Left lobe of liver (tissue), 2 donors: ENCODE data around the gene TTLL9. TPM values are rescaled to one million over a fixed set of nuclear protein-coding genes. Genes with fewer than 3 reads are reported as not detected.

Experiments
- ATAC-seq: fragments of 200-7000 bp; cut with Tn5 transposase; one replicate; pipeline ENCODE4 v1.9.1; 2020; ENCODE audit warnings: mild to moderate bottlenecking, moderate library complexity
- DNase-seq: peaks from one replicate; pipeline ENCODE4 v3.0.0-alpha.2; 2020; ENCODE audit warnings: low spot score
- total RNA-seq: library from RNA; stranded (reverse); gene quantifications from one replicate; pipeline ENCODE4 v1.2.1, GENCODE V29; 2021
- donor health status: DM: no; HTN: no; CAD: no; lungs with moderate emphysema.
- donor health status: DM: no; HTN: yes; CAD: no.

TTLL9 gene
- total RNA-seq, 1 donor from 2014 or later = not detected

- ATAC-seq (no peak), DNase-seq (no peak)
These were observed 7.2 kb downstream of the TTLL9 start for GRCh38 chr20:31877684-31878083.

GRCh38 chr20:31879143-31879987 lies 8.9 kb downstream of the TTLL9 start:
- DNase-seq (peak; percentile 96), ATAC-seq (peak; percentile 97)

GRCh38 chr20:31881945-31882344 lies 11.5 kb downstream of the TTLL9 start:
- DNase-seq (no peak), ATAC-seq (no peak)

GRCh38 chr20:31883829-31884228 lies 13.4 kb downstream of the TTLL9 start:
- DNase-seq (no peak), ATAC-seq (no peak)

GRCh38 chr20:31890646-31891045 lies 20.2 kb downstream of the TTLL9 start:
- no peak for ATAC-seq
- no peak for DNase-seq

- ATAC-seq (peak; percentile 78), DNase-seq (no peak)
These were observed 24.7 kb downstream of the TTLL9 start for GRCh38 chr20:31894980-31895675.

- DNase-seq = no peak
- ATAC-seq = no peak
These were observed 25.6 kb downstream of the TTLL9 start for GRCh38 chr20:31896049-31896448.

- no peak for ATAC-seq
- no peak for DNase-seq
These were observed 27.1 kb downstream of the TTLL9 start for GRCh38 chr20:31897541-31897940.

GRCh38 chr20:31901615-31902014 lies 31.2 kb downstream of the TTLL9 start:
- no peak for DNase-seq

GRCh38 chr20:31903627-31904386 lies 33.4 kb downstream of the TTLL9 start:
- ATAC-seq (no peak), DNase-seq (no peak)

More at GRCh38 chr20:31901615-31902014, 31.2 kb downstream of the TTLL9 start:
- no peak for ATAC-seq

- no peak for ATAC-seq
- DNase-seq = no peak
These were observed 35.6 kb downstream of the TTLL9 start for GRCh38 chr20:31906001-31906400.

GRCh38 chr20:31907046-31907445 lies 36.6 kb downstream of the TTLL9 start:
- no peak for DNase-seq
- no peak for ATAC-seq

GRCh38 chr20:31908016-31908415 lies 37.6 kb downstream of the TTLL9 start:
- no peak for ATAC-seq
- DNase-seq = no peak

GRCh38 chr20:31908424-31908823 lies 38.0 kb downstream of the TTLL9 start:
- ATAC-seq (no peak), DNase-seq (no peak)

- DNase-seq (no peak), ATAC-seq (no peak)
These were observed 39.0 kb downstream of the TTLL9 start for GRCh38 chr20:31909253-31910070.

GRCh38 chr20:31910071-31910803 lies 39.8 kb downstream of the TTLL9 start:
- DNase-seq = no peak
- no peak for ATAC-seq

GRCh38 chr20:31913431-31914157 lies 43.2 kb downstream of the TTLL9 start:
- DNase-seq = no peak
- no peak for ATAC-seq

GRCh38 chr20:31914170-31914569 lies 43.7 kb downstream of the TTLL9 start:
- DNase-seq = no peak
- ATAC-seq = no peak
